Left lobe of liver (tissue), 2 donors: ENCODE measurements around the gene PITPNC1. TPM values are rescaled to one million over a fixed set of nuclear protein-coding genes. Genes with fewer than 3 reads are reported as not detected.
"Not testable (repeated sequence)": the region's sequence is repeated elsewhere in the genome, so short reads cannot be mapped to it uniquely, and the experiment has no call there.

Experiments used
- ATAC-seq: fragments of 200-7000 bp; cut with Tn5 transposase; one replicate; pipeline ENCODE4 v1.9.1; 2020; ENCODE audit warnings: mild to moderate bottlenecking, moderate library complexity
- DNase-seq: peaks from one replicate; pipeline ENCODE4 v3.0.0-alpha.2; 2020; ENCODE audit warnings: low spot score
- total RNA-seq: library from RNA; stranded (reverse); gene quantifications from one replicate; pipeline ENCODE4 v1.2.1, GENCODE V29; 2021
- donor health status: DM: no; HTN: no; CAD: no; lungs with moderate emphysema.
- donor health status: DM: no; HTN: yes; CAD: no.

The PITPNC1 gene
- total RNA-seq, 1 donor from 2014 or later = 13.1 TPM

DNA sequence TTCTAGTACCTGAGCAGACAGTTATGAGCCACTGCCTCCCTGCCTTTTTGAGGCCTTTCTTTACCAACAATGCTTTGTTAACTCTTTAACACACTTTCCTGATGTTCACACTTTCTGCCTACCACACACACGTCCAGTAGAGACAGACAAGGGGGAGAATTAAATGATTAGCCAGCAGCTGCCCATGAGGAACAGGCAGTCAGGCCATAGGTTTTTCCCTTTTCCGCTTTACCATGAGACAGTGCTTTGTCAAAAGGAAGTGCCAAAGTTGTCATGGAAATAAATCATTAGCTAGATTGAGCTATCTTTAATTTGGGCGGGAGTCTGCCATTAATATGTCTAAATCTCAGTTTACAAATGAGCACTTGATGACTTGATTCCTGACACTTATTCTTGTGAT, 102.1 kb downstream of the PITPNC1 start:
- no peak for ATAC-seq

DNA sequence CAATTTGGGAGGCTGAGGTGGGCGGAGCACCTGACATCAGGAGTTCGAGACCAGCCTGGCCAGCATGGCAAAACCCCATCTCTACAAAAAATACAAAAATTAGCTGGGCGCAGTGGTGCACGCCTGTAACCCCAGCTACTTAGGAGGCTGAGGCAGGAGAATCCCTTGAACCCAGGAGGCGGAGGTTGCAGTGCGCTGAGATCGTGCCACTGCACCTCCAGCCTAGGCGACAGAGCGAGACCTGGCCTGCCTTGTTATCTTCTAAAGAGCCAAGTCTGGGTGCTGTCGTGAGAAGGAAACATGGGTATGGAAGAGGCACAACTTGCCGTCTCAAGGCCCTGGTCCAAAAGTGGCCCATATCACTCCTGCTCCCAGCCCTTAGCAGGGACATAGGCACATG, 103.9 kb downstream of the PITPNC1 start:
- not testable (repeated sequence) for DNase-seq, ATAC-seq

More for the DNA sequence above, 102.1 kb downstream of the PITPNC1 start:
- DNase-seq = no peak

DNA sequence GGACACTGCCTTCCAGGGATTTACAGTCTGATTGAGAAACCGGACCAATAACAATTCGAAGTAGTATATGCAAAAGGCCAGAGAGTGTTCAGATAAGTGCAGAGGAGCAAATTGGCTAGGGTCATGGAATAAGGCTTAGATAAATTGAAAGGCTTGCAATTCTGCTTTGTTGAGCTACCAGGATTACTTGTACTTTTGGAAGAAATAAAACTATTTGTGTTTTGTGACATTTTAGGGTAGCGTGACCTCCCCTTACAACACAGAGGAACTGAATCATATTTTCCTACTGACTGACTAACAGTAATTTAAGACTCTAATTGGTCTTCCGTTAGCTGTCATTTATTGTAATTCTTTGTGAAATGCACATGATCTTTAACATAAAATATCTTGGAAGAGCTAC, 104.7 kb downstream of the PITPNC1 start:
- DNase-seq = no peak
- ATAC-seq = no peak

DNA sequence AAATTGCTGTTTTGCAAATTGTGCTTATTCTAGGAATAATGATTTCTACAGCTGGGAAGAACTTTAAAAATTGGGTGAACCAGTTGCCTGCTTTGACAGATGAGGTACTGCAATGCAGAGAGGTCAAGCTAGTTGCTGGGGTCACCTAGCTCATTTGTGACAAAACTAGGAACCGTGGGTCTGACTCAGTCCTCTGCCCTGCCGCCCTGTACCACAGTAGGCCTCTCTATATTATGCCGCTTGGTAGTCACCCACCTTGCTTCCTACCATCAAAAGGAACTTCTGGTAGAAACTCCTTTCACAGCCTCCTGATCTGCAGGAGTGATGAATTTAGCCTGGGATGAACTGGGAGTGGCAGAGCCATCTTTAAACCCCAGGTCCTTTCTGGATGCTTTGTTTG, 105.7 kb downstream of the PITPNC1 start:
- no peak for ATAC-seq
- no peak for DNase-seq

DNA sequence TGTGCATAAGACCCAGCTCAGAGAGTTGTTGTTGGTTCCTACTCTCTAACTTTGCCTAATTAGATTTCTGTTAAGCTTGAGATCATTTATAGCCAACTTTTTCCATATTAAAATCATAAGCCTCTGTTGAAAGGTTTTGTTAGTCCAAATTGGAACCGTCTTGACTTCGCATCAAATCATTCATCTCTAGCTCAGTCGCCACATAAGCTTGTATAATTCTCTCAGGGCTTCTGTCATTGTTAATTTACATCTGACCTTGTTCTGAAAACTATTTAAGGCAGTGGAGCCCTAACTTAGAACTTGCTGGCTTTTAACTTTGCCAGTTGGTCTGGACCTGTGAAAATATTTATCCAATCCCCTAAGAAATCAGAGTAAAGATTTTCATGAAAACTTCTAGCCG, 107.2 kb downstream of the PITPNC1 start:
- ATAC-seq (no peak), DNase-seq (no peak)

DNA sequence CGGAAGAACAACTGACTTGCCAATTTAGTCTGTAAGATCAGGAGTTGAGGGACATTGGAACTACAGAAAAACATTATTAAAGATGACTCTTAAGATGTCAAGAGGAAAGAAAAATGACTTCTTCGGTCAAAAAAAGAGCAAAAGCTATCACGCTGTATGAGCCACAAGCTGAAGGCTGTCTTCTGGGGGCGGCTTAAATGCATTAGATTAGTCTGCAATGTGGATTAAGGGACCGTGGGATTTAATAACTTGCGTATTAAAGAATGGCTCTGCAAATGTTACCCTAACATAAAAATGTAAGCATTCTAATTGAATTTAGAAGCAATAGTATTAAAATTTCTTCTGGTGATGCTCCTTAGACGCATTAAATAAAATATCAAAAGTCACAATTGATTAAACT, 108.6 kb downstream of the PITPNC1 start:
- ATAC-seq = no peak
- DNase-seq = no peak

DNA sequence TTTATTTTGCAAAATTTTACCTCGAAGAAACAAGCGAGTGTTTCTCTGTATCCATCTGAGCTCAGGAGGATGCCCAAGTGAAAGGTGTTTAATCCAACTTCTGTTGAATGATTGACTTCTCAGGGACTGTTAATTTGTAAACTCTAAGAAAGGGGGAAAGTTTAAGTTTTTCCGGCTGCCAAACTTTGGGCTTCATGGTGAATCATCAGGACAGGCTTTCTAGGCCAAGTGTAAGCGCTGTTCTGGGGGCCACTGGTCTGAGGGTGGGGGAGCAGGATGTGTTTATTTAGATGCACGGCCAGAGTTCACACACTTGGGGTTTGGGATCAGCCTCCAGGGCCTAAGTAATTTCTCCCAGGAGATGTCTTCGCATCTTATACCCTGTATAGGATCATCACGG, 110.4 kb downstream of the PITPNC1 start:
- no peak for DNase-seq
- ATAC-seq = no peak

DNA sequence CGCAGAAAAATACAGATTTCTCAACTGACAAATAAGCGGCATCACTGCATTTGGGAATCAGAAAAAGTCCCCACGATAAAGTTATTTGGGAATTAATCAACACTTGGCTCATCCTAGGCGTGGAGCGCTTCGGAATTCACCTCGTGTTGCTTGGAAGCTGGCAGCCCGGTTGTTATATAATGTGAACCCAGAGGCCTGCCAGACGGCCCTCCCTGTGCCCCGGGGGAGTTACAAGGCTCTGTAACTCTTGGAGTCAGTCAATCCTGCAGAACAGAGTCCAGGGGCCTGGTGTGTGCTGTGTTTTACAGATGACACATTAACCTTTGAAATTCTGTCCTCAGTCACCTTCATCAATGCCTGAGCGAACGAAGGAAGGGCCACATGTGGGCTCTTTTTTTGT, 111.1 kb downstream of the PITPNC1 start:
- ATAC-seq (peak; percentile 93), DNase-seq (peak; percentile 84)

DNA sequence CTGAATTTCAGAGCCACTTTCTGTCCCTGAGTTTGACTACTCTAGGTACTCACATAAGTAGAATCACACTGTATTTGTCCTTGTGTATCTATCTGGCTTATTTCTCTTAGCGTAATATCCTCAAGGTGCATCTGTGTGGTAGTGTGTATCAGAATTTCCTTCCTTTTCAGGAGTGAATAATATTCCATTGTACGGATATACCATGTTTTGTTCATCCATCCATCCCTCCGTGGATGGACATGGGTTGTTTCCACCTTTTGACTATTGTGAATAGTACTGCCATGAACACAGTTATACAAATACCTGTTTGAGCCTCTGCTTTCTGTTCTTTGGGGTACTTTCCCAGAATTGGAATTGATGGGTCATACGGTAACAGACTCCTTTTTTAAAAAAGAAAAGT, 111.7 kb downstream of the PITPNC1 start:
- DNase-seq = no peak
- no peak for ATAC-seq

DNA sequence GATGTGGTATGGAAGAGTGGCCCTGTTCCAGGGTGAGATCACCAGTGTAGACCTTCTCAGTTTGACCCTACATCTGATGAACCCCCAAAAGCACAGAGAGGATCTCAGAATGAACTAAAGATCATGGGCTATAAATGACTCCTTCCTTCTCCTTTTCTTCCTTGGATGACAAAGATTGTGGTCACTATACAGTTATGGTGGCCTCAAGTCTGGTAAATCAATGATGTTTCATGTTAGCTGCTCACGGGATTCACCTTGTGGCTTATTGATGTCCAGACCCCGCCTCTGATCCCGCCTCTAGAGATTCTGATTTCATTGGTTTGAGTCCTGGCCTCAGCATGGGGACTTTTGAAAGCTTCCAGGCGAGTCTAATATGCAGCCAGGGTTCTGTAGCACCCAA, 112.2 kb downstream of the PITPNC1 start:
- no peak for DNase-seq
- ATAC-seq = no peak

DNA sequence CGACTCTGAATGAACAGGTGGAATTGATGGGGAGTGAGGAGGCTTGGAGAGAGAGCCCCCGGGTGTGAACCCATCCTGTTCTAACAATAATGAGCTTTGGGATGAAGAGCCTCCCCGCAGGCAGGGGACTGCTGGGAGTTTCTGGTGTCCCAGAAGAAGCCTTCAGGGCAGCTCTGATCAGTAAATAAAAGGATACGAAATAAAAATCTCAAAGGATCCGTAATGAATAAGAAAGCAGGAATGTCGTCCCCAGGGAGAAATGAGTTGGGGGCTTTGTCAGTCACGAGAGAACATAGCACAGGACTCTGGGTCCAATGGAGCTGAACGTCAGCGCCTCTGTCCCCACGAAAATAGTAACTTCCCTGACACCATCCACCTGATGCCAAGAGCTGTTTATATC, 113.4 kb downstream of the PITPNC1 start:
- ATAC-seq = no peak
- no peak for DNase-seq

DNA sequence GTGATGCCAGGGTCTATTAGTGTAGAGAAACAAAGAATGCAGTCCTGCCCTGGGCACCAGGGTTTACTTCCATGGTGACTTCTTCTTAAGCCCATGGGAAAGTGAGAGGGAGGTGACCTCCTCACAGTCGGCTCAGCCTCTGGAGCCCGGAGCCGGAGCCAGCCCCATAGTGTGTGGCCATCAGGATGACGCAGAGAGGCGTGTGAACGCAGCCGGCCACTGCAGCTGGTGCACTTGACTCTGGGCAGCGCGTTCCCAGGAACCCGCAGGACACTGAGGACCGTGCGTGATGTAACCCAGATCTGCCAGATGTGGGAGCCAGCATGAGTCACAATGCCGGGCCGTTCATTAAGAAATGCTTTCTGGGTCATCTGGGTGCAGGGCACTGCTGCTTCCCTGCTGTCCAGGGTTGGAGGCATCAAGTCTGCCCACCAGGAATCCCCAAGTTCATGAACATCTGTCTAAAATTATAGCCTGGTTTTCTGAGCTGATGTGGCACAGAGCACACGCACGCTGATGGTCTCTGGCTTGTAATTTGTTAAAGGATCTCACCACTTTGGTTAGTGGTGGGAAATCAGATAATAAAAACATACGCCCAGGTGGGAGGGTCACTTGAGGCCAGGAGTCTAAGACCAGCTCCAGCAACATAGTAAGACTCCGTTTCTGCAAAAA, 114.1 kb downstream of the PITPNC1 start:
- no peak for DNase-seq
- ATAC-seq = peak; percentile 31

DNA sequence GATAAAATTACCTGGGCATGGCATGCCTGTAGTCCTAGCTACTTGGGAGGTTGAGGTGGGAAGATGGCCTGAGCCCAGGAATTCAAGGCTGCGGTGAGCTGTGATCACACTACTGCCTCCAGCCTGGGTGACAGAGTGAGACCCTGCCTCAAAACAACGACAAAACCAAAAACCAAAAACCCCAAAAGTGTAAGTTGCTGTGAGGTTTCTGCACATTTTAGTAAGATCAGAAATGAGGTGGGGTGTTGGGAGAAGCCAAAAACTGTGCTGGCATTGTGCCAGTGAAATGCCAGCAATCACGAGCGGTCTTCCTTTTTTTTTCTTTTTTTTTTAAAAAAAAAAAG, 114.6 kb downstream of the PITPNC1 start:
- no peak for DNase-seq
- no peak for ATAC-seq

DNA sequence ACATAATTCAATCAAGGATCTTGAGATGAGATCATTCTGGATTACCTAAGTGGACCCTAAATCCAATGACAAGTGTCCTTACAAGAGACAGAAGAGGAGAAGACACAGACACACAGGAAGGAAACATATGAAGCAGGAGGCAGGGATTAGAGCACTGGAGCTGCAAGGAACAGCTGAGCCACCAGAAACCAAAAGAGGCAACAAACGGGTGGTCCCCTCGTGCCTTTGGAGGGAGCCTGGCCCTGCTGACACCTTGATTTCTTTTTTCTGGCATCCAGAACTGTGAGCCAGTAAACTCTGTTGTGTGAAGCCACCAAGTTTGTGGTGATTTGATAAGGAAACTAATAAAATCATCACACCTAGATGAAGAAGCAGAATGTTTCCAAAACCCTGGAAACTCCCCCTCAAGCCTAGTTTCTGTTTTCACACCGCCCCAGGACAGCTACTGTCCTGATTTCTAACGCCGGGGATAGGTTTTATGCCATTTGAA, 115.2 kb downstream of the PITPNC1 start:
- DNase-seq (no peak), ATAC-seq (no peak)

DNA sequence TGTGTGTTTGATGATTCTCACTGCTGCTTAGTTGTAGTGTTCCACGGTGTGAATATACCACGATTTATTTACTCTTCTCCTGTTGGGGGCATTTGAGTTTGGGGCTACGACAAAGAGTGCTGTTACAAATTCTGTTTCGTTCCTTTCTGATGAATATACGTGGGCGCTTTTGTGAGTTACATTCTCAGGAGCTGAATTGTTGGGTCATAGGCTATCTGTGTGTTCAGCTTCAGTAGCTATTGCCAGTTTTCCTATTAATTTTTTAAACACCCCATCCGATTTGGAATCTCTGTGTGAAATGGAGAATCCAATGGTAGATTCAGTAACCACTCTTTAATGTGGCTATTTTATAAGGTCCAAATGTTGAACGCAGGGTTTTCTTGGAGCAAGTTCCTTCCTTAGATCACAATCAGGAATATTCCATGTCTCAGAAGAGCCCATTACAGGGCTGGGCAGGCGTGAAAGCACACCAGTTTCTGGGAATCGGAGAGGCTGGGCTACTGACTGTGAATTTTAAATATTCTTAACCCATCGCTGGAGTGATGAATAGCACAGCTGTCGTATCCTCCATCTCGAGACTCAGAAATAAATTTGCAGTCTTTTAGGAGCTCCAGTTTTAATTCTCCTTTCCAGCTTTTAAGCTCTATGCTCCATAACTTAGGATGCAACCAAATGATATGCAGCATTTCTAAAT, 115.9 kb downstream of the PITPNC1 start:
- no peak for ATAC-seq
- DNase-seq = no peak

DNA sequence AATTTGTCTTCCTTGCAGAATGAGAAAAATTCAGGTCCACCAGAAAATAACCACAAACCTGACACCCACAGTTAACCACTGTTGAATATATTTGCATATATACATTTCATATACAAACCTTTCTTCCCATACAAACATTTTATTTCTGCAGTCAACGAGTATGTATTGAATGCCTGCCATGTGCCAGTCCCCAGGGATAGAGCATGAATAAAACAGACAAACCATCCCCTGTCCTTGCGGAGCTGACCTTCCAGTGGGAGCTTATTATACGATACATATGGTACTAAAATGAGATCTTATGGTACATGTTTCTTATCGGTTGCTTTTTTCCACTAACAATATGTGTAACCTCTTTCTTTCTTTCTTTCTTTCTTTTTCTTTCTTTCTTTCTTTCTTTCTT, 116.7 kb downstream of the PITPNC1 start:
- ATAC-seq (no peak), DNase-seq (no peak)

DNA sequence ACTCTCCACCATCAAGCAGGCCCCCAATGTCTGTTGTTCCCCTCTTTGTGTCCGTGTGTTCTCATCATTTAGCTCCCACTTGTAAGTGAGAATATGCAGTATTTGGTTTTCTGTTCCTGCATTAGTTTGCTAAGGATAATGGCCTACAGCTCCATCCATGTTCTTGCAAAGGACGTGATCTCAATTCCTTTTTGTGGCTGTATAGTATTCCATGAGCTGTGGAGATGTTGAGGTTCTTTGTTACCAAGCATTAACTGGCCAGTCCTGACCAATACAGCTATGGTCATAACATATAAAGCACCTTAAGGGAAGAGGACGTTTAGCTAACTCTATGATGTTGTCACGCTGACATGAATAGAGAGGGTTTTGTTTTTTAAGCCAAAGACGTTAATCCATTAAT, 118.5 kb downstream of the PITPNC1 start:
- ATAC-seq, DNase-seq: not testable (repeated sequence)

DNA sequence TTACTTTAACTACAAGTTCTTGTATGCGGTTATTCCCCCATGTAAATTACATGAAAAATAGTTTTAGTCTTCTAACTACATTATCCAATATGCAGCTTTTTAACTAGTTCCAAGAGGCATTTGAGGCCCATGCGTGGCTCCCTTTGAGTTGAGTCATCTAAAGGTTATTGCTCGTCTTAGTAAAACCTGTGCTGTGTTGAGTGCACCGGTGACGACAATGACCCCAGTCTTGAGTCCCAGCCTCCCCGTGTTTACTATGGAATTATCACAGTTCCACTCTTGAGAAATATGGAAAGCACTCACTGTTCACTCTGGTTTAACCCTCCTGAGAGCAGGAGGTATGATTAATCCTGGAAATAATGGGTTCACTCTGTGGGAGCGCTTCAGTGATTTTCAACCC, 119.2 kb downstream of the PITPNC1 start:
- no peak for DNase-seq
- ATAC-seq = no peak

DNA sequence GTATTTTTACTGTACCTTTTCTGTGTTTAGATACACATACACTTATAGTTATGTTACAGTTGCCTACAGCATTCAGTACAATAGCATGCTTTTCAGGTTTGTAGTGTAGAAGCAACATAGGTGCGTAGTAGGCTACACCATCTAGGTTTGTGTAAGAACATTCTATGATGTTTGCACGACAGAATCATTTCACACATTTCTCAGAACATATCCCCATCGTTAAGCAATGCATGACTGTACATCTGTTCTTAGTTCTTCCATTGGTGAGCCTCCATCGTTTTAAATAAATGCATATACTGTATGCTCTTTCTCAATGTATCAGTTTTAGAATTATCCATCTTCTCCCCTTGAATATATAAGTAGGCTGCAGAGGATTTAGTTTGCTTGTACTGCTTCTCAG, 122.6 kb downstream of the PITPNC1 start:
- ATAC-seq = no peak
- no peak for DNase-seq

DNA sequence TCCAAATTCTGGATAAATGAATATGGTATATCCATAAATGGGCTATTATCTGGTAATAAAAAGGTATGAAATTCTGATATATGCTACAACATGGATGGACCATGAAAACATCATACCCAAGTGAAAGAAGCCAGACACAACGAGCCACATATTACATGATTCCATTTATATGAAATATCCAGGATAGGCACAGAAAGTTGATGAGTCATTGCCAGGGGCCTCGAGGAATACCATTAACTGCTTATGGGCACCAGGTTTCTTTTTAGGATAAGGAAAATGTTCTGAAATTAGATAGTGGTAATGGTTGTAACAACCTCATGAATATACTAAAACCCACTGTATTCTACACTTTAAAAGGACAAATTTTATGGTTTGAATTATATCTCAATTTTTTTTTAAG, 123.2 kb downstream of the PITPNC1 start:
- ATAC-seq (no peak), DNase-seq (no peak)

DNA sequence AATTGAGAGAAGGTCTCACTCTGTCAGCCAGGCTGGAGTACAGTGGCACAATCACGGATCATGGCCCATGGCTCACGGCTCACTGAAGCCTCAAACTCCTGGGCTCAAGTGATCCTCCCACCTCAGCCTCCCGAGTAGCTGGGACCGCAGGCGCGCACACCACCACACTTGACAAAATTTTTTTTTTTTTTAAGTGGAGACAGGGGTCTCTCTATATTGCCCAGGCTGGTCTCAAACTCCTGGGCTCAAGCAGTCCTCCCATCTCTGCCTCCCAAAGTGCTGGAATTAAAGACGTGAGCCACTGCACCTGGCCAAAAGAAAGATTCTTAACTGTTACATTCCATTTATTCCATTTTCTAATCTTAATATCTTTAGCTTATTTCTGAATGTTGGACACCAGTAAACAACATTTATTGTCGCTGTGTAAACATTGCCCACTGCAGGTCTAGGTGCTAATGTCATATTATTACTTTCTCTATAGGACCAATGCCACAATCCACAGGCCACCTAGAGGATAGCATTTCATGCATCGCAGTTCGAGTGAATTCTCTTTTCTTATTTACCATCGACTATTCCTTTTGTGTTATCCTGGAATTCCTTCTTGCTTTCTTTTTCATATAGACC, 123.7 kb downstream of the PITPNC1 start:
- DNase-seq (no peak), ATAC-seq (no peak)

DNA sequence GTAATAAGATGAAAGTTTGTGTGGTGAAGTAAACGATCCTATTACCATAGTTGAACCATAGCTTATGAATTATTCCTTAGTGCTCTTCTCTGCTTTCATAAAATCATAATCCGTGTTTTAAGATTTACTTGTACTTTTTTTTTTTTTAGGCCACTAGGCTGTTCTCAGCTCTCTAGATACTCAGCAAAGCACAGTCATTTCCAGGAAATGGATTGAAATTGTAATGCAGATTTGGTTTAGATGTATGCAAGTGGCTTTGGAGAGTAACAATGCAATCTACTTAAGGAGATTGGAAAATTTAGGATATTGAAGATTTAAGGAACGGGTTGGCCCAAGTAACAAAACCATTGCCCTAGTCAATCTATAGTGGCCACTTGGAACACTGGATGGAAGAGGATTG, 125.1 kb downstream of the PITPNC1 start:
- no peak for DNase-seq
- ATAC-seq = no peak
